D341Med (cell line): ENCODE results near the gene NKAPL.

Experiments
- DNase-seq: peaks from one replicate; pipeline ENCODE4 v3.0.0; 2012; ENCODE audit warnings: low spot score

NKAPL gene

GRCh38 chr6:28245206-28245941 lies 13.7 kb upstream of the NKAPL start:
- no peak for DNase-seq

GRCh38 chr6:28248916-28249315 lies 10.2 kb upstream of the NKAPL start:
- DNase-seq, result no peak

DNA sequence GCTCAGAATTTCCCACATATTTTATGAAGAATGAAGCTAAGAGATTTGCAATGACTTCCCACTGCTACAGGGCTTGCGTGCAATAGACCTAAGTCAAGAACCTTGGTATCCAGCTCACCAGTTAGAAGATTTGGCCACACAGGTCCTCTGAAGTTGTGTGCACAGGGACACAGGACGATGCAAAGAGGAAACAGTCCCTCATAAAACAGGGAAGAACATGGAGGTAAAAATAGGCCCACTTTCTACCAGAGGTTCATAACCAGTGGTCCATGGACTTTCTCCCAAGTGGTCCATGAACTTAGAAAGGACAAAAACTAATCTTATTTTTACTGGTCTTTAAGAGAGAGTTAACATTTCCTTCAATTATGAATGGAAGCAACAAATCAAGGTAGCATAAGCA lies 8.3 kb upstream of the NKAPL start:
- no peak for DNase-seq

DNA sequence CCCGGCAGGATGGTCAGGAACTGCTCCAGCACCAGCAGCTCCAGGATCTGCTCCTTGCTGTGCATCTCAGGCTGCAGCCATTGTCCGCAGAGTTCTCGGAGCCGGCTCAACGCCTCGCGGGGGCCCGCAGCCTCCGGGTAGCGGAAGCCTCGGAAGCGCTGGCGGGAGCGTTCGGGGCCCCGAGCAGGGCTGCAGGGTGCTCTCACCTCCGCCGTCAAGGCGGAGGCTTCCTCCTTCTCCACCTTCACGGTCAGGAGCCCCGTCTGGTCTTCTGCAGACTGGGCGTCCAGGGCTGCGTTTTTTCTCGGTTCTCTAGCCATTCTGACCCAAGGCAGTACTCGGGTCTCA lies 7.5 kb upstream of the NKAPL start:
- DNase-seq, result peak; percentile 58

- peak; percentile 85 for DNase-seq
These were observed 6.8 kb upstream of the NKAPL start, which contains the start of gene ZKSCAN4 for GRCh38 chr6:28252009-28252975. Gene ZKSCAN4, minus strand, starts transcription at chr6:28252269. Its CDS starts 289 bp downstream, at chr6:28251980.

GRCh38 chr6:28254121-28254519 lies 5.0 kb upstream of the NKAPL start:
- DNase-seq, result no peak

- no peak for DNase-seq
These were observed 2.1 kb upstream of the NKAPL start for GRCh38 chr6:28257042-28257441.

GRCh38 chr6:28263922-28264321 lies 4.8 kb downstream of the NKAPL start:
- no peak for DNase-seq

GRCh38 chr6:28264834-28265401 lies 5.8 kb downstream of the NKAPL start:
- no peak for DNase-seq

GRCh38 chr6:28266563-28266961 lies 7.5 kb downstream of the NKAPL start:
- no peak for DNase-seq

DNA sequence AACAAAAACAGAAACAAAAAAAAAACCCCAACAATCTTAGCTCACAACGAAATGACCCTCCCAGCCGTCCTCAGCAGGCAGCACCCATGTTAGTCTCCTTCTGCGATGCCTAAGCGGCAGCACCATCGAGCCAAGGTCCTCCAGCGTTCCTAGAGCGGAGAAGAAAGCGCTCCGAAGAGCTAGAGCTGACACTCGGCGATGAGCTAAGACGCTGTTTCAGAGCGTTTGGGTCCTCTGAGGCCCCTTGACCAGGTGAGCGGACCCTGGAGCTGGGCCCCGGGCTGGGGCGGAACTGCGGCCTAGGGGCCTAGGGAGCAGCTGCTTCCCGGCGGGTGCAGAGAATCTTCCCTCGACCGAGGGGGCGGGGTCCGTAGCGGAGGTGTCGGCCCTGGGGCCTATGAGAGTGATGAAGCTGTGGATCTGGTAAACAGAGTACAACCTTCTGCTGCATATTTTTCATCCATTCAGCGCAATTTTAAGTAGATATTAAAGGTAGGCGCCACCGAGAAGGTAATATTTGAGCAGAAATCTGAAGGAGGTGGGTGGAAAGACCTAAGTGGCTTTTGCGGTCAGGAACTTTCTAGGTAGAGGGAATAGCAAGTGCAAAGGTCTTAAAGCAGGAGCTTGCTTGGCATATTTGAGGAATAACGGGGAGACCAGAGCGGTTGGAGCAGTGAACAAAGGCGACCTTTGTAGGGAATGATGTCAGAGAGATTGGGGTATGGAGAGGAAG lies 8.0 kb downstream of the NKAPL start, which contains the start of gene ZSCAN26:
Gene ZSCAN26 (plus strand): TSS at position 182 of the 733 bp plus-strand sequence. CDS start 4,777 bp downstream, outside the sequence.
- peak; percentile 86 for DNase-seq

- DNase-seq, result no peak
These were observed 8.6 kb downstream of the NKAPL start for GRCh38 chr6:28267695-28268059.

GRCh38 chr6:28269492-28269891 lies 10.4 kb downstream of the NKAPL start:
- DNase-seq, result no peak

- no peak for DNase-seq
These were observed 15.8 kb downstream of the NKAPL start for GRCh38 chr6:28274888-28275287.

- no peak for DNase-seq
These were observed 18.6 kb downstream of the NKAPL start for GRCh38 chr6:28277746-28278145.

- no peak for DNase-seq
These were observed 21.6 kb downstream of the NKAPL start for GRCh38 chr6:28280595-28281287.

DNA sequence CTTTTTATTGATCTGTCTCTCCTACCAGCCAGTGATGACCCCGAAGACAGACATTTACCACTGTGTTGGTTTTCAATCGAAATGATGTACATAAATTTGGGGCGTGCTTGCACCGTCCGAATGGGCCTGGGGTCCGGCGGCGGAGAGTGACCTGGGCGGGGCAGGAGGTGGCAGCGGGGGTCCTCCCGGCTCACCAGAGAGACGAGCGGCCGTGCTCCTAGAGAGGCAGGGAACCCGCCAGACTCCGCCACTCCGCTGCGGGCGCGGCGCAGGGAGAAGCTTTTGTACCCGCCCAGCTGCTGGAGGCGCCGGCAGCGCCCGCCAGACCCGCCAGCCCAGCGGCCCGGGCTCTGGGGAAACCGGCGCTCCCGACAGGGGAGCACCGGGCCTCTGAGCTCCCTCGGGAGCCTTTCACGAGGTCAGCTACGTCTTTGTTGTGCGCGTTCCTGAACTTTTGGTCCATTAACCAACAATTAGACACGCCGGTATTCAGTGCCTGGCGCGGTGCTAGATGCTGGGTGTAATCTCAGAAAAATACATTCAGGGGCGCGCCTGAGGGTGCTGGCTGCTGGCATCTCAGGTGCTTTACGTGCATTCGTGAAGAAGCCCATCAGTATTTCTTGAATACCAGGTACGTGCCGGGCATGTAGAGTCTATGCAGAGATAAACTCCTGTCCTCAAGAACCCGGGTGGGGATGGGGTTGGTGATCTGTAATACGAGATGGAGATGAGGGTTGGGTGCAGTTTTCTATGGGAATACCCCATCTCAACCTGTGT lies 22.4 kb downstream of the NKAPL start, which contains the start of gene PGBD1:
Gene PGBD1 (plus strand): TSS at position 285 of the 777 bp plus-strand sequence. CDS start 2,242 bp downstream, outside the sequence.
- peak; percentile 93 for DNase-seq

GRCh38 chr6:28282926-28283325 lies 23.8 kb downstream of the NKAPL start:
- DNase-seq, result no peak

DNA sequence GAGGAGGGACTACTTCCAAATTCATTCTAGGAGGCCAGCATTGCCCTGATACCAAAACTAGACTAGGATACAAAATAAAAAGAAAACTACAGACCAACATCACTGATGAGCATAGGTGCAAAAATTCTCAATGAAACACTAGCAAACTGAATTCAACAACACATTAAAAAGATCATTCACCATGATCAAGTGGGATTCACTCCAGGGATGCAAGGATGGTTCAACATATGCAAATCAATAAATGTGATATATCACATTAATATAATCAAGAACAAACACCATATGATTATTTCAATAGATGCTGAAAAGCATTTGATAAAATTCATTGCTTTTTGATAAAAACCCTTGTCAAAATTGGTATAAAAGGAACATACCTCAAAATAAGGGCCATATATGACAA lies 32.5 kb downstream of the NKAPL start:
- no peak for DNase-seq

DNA sequence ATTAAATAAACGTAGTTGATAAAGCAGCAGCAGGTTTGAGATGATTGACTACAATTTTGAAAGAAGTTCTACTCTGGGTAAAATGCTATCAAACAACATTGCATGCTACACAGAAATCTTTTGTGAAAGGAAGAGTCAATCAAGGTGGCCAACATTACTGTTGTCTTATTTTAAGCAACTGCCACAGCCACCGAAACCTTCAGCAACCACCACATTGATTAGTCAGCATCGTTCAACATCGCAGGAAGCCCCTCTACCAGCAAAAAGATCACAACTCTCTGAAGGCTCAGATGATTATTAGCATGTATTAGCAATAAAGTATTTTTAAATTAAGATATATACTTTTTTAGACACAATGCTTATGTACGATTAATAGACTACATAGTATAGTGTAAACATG lies 36.2 kb downstream of the NKAPL start:
- no peak for DNase-seq
